ENCODE measurements around the gene CUEDC1. TPM values are rescaled to one million over a fixed set of nuclear protein-coding genes. Genes with fewer than 3 reads are reported as not detected.

Gene CUEDC1
- total and polyA plus RNA-seq, 9 of the 15 experiments (the other 6 are each of a cell fraction or from before 2014, with no cell fraction given): 0.20 to 4.1 (median 1.6) TPM; not detected in 1

- POLR2A ChIA-PET: interaction anchor here (0.5 kb wide), 1 partner anchor 15 kb away, joined by 3 read pairs; no protein-coding TSS in a partner anchor
- H3K4me2 ChIP-seq (ENCODE audit: insufficient read depth, low read length): no peak overlapping the region
- TF ChIP-seq PTTG1 (tag; IDR thresholded peaks at IDR 0.05; ENCODE audit: low read depth): no peak
- no peak for TF ChIP-seq HBP1 (CRISPR knock-in tag; IDR thresholded peaks at IDR 0.05)
- no peak for TF ChIP-seq CGGBP1 (CRISPR knock-in tag; IDR thresholded peaks at IDR 0.05)
- TF ChIP-seq STAG1 (CRISPR knock-in tag; IDR thresholded peaks at IDR 0.05; ENCODE audit: borderline replicate concordance): no peak
- no peak for TF ChIP-seq POLR3G (IDR thresholded peaks at IDR 0.05; ENCODE audit: extremely low read depth, insufficient read length, insufficient replicate concordance)
- TF ChIP-seq RBM14 (IDR thresholded peaks at IDR 0.05; ENCODE audit: borderline replicate concordance, insufficient read depth, low read depth, low read length): no peak
- TF ChIP-seq ZSCAN32 (CRISPR knock-in tag; IDR thresholded peaks at IDR 0.05): no peak
- TF ChIP-seq IRF1 (CRISPR knock-in tag; IDR thresholded peaks at IDR 0.05; ENCODE audit: borderline replicate concordance): no peak
- no peak for TF ChIP-seq RAD21 (CRISPR knock-in tag; conservative IDR thresholded peaks at IDR 0.05 in 1 of 2, IDR thresholded peaks at IDR 0.05 in 1 of 2)
- no peak for TF ChIP-seq SMC3 (conservative IDR thresholded peaks at IDR 0.05; ENCODE audit: insufficient read depth, low read depth, low read length)
- TF ChIP-seq, protein P1, sequence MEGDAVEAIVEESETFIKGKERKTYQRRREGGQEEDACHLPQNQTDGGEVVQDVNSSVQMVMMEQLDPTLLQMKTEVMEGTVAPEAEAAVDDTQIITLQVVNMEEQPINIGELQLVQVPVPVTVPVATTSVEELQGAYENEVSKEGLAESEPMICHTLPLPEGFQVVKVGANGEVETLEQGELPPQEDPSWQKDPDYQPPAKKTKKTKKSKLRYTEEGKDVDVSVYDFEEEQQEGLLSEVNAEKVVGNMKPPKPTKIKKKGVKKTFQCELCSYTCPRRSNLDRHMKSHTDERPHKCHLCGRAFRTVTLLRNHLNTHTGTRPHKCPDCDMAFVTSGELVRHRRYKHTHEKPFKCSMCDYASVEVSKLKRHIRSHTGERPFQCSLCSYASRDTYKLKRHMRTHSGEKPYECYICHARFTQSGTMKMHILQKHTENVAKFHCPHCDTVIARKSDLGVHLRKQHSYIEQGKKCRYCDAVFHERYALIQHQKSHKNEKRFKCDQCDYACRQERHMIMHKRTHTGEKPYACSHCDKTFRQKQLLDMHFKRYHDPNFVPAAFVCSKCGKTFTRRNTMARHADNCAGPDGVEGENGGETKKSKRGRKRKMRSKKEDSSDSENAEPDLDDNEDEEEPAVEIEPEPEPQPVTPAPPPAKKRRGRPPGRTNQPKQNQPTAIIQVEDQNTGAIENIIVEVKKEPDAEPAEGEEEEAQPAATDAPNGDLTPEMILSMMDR (IDR thresholded peaks at IDR 0.05 in 2 of 3, conservative IDR thresholded peaks at IDR 0.05 in 1 of 3; ENCODE audit: insufficient read depth in 2 of 3, low read depth in 1 of 3, low read length in 3 of 3): no peak
- no peak for TF ChIP-seq PRDM10 (IDR thresholded peaks at IDR 0.05; ENCODE audit: partially characterized antibody)
- TF ChIP-seq MAFG (tag; conservative IDR thresholded peaks at IDR 0.05): no peak
- TF ChIP-seq ZNF431 (CRISPR knock-in tag; IDR thresholded peaks at IDR 0.05): no peak
Observed at GRCh38 chr17:57926723-57927047, 28.5 kb downstream of the CUEDC1 start.

More at GRCh38 chr17:57926723-57927047, 28.5 kb downstream of the CUEDC1 start:
- peaks cover 2% of the 10 kb centered on the region for H3K9me1 ChIP-seq (ENCODE audit: control insufficient read depth, insufficient read depth, low read length)
- H3K27ac ChIP-seq (ENCODE audit: extremely low read depth, low read depth, low read length): no peak overlapping the region
- intact Hi-C loops (cut with micrococcal nuclease): no loop called here
- H3K79me2 ChIP-seq (ENCODE audit: control insufficient read depth, insufficient read depth, low read length): no peaks in the 10 kb centered on the region
- DNase-seq (ENCODE audit: extremely low read depth in 1 of 4, low spot score in 3 of 4): no peak
- ATAC-seq: no peak
- H3K9me3 ChIP-seq (replicated peaks; ENCODE audit: control insufficient read depth, insufficient read depth, low read depth, low read length): no peaks in the 10 kb centered on the region
- FAIRE-seq: no peak
- in situ Hi-C loops (cut with MboI): no loop called here
- 12% methylated on average over 5 of the region's 7 CpGs for WGBS (ENCODE audit: insufficient coverage, low coverage, missing lambda C conversion rate)
- H3K27me3 ChIP-seq (ENCODE audit: control insufficient read depth in 2 of 2, insufficient read depth in 2 of 2, low read length in 2 of 2): peaks cover 48 to 71% of the 10 kb centered on the region in 2 experiments
- H4K20me1 ChIP-seq (replicated peaks; ENCODE audit: control insufficient read depth, insufficient read depth, low read length): peaks cover 5% of the 10 kb centered on the region
- no peaks in the 10 kb centered on the region for H3K36me3 ChIP-seq (ENCODE audit: control insufficient read depth, insufficient read depth, low read length)
- no peak overlapping the region for H2AFZ ChIP-seq (ENCODE audit: low read depth, low read length)
- CTCF ChIA-PET (ENCODE audit: low intra/inter-chr PET ratio): no interaction called here
- no peaks in the 10 kb centered on the region for H3K4me1 ChIP-seq (replicated peaks in 1 of 2; ENCODE audit: control insufficient read depth in 2 of 2, insufficient read depth in 2 of 2, low read length in 2 of 2)
- BruUV-seq (replicated peaks): no TSS peak
- H3K4me3 ChIP-seq: no peak overlapping the region
- H3K9ac ChIP-seq (ENCODE audit: insufficient read depth in 1 of 2, low read depth in 2 of 2, low read length in 2 of 2): no peak overlapping the region
